ENCODE data around the gene DCAF10.

DNA sequence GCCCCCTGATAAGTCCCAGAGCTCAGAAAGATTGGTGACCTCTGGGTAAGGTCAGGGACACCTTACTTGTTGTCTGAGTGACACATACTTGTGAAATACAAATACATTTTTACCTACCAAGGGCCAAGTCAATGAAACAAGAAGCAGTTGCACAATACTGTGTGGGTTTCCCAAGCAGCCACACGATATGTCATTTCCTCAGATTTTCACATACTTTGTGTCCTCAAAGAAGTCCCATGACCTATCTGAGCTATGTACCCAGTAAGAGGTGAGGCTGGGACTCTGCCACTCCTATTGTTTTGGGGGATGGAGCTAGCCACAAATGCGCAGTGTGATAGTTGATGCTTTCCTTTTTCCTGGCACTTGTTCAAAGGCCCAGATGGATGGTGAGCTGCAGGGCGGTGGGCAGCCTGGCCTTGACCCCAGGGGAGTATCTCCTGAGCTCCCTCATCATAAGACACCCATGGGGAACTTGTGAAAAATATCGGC, 108.1 kb downstream of the DCAF10 start:
- TF ChIP-seq, protein P1, sequence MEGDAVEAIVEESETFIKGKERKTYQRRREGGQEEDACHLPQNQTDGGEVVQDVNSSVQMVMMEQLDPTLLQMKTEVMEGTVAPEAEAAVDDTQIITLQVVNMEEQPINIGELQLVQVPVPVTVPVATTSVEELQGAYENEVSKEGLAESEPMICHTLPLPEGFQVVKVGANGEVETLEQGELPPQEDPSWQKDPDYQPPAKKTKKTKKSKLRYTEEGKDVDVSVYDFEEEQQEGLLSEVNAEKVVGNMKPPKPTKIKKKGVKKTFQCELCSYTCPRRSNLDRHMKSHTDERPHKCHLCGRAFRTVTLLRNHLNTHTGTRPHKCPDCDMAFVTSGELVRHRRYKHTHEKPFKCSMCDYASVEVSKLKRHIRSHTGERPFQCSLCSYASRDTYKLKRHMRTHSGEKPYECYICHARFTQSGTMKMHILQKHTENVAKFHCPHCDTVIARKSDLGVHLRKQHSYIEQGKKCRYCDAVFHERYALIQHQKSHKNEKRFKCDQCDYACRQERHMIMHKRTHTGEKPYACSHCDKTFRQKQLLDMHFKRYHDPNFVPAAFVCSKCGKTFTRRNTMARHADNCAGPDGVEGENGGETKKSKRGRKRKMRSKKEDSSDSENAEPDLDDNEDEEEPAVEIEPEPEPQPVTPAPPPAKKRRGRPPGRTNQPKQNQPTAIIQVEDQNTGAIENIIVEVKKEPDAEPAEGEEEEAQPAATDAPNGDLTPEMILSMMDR (IDR thresholded peaks at IDR 0.05; ENCODE audit: control extremely low read depth in 1 of 3, insufficient read depth in 1 of 3, low read depth in 1 of 3, low read length in 3 of 3): no peak
- TF ChIP-seq CTBP2 (IDR thresholded peaks at IDR 0.05; ENCODE audit: borderline replicate concordance, insufficient read depth, insufficient read length, low read length): no peak
- no peak for TF ChIP-seq SIN3A (conservative IDR thresholded peaks at IDR 0.05 in 1 of 2, IDR thresholded peaks at IDR 0.05 in 1 of 2; ENCODE audit: low read depth in 1 of 2, low read length in 2 of 2)
- no peak for TF ChIP-seq BCL11A (IDR thresholded peaks at IDR 0.05; ENCODE audit: low read depth in 2 of 2, low read length in 2 of 2)
- TF ChIP-seq ZNF274 (IDR thresholded peaks at IDR 0.05; ENCODE audit: borderline replicate concordance, extremely low read depth, low read length): no peak
- no peak for TF ChIP-seq POLR2A (IDR thresholded peaks at IDR 0.05; ENCODE audit: control extremely low read depth in 1 of 2, low read depth in 2 of 2, low read length in 2 of 2)
- no peak for TF ChIP-seq POLR2AphosphoS5 (IDR thresholded peaks at IDR 0.05; ENCODE audit: low read depth, low read length)
- no peak for TF ChIP-seq YY1 (IDR thresholded peaks at IDR 0.05; ENCODE audit: low read depth, low read length)
- TF ChIP-seq SP2 (IDR thresholded peaks at IDR 0.05; ENCODE audit: low read length): no peak
- no peak for TF ChIP-seq CREB1 (IDR thresholded peaks at IDR 0.05)

Measured in H1 (cell line).